Trophoblast cell (in vitro differentiated cells and primary cell): ENCODE data around the gene EPHB1.
A peak's percentile ranks its signal among the peaks of the same experiment; 100 is the strongest.

Experiments
- DNase-seq, 2 donors: peaks; one replicate each; pipeline ENCODE4 v3.0.0-alpha.2; 2016
- H2AFZ ChIP-seq: 2 replicates; pipeline ENCODE4 v1.6.1; 2013; ENCODE audit warnings: low read length, moderate library complexity, mild to moderate bottlenecking; ENCODE audit not compliant: insufficient read depth, poor library complexity
- H2AK5ac ChIP-seq: 2 replicates; pipeline ENCODE4 v1.6.1; 2013; ENCODE audit warnings: mild to moderate bottlenecking, low read length
- H2BK120ac ChIP-seq: 2 replicates; pipeline ENCODE4 v1.6.1; 2013; ENCODE audit warnings: low read length, mild to moderate bottlenecking, moderate library complexity; ENCODE audit not compliant: insufficient read depth, poor library complexity
- H2BK12ac ChIP-seq: 2 replicates; pipeline ENCODE4 v1.6.1; 2013; ENCODE audit warnings: mild to moderate bottlenecking, low read length, moderate library complexity
- H2BK5ac ChIP-seq: 2 replicates; pipeline ENCODE4 v1.6.1; 2013; ENCODE audit warnings: low read length, low read depth, moderate library complexity, mild to moderate bottlenecking; ENCODE audit not compliant: poor library complexity
- H3K14ac ChIP-seq: 2 replicates; pipeline ENCODE4 v1.6.1; 2013; ENCODE audit warnings: mild to moderate bottlenecking, low read length
- H3K18ac ChIP-seq: 2 replicates; pipeline ENCODE4 v1.6.1; 2013; ENCODE audit warnings: mild to moderate bottlenecking, low read length
- H3K23ac ChIP-seq: 2 replicates; pipeline ENCODE4 v1.6.1; 2013; ENCODE audit warnings: low read length
- H3K27ac ChIP-seq: 2 replicates; pipeline ENCODE4 v1.5.1; 2013; ENCODE audit warnings: low read depth, mild to moderate bottlenecking, inconsistent platforms, low read length, moderate library complexity
- H3K27me3 ChIP-seq: 2 replicates; pipeline ENCODE4 v1.6.1; 2013; ENCODE audit warnings: inconsistent platforms, mild to moderate bottlenecking, low read length, moderate library complexity; ENCODE audit not compliant: insufficient read depth
- H3K36me3 ChIP-seq, 2 experiments: 1 replicate in 1 of 2; 2 replicates in 1 of 2; pipeline ENCODE4 v1.6.1; 2013; ENCODE audit warnings: low read length in 2 of 2, mild to moderate bottlenecking in 2 of 2, moderate library complexity in 1 of 2; ENCODE audit not compliant: insufficient read depth in 2 of 2, control insufficient read depth in 1 of 2
- H3K4ac ChIP-seq: 2 replicates; pipeline ENCODE4 v1.6.1; 2013; ENCODE audit warnings: low read depth, mild to moderate bottlenecking, low read length, moderate library complexity
- H3K4me1 ChIP-seq, 2 experiments: 1 replicate in 1 of 2; 2 replicates in 1 of 2; pipeline ENCODE4 v1.6.1; 2013; ENCODE audit warnings: low read length in 2 of 2, mild to moderate bottlenecking in 2 of 2, moderate library complexity in 1 of 2; ENCODE audit not compliant: insufficient read depth in 2 of 2, control insufficient read depth in 1 of 2
- H3K4me2 ChIP-seq: 2 replicates; pipeline ENCODE4 v1.6.1; 2013; ENCODE audit warnings: inconsistent platforms, mild to moderate bottlenecking, low read length, moderate library complexity
- H3K4me3 ChIP-seq: 2 replicates; pipeline ENCODE4 v1.5.1; 2013; ENCODE audit warnings: mild to moderate bottlenecking, low read depth, low read length, inconsistent platforms
- H3K79me1 ChIP-seq: one replicate; pipeline ENCODE4 v1.6.1; 2013; ENCODE audit warnings: low read length
- H3K79me2 ChIP-seq: 2 replicates; pipeline ENCODE4 v1.6.1; 2013; ENCODE audit warnings: low read length, mild to moderate bottlenecking; ENCODE audit not compliant: control insufficient read depth, insufficient read depth, poor library complexity
- H3K9ac ChIP-seq: 2 replicates; pipeline ENCODE4 v1.6.1; 2013; ENCODE audit warnings: mild to moderate bottlenecking, low read length
- H3K9me3 ChIP-seq: 2 replicates; pipeline ENCODE4 v1.6.1; 2013; ENCODE audit warnings: low read depth, mild to moderate bottlenecking, control low read depth, inconsistent platforms, low read length; ENCODE audit not compliant: insufficient read depth
- H4K12ac ChIP-seq: 2 replicates; pipeline ENCODE4 v1.6.1; 2013; ENCODE audit warnings: low read depth, mild to moderate bottlenecking, low read length, moderate library complexity
- H4K8ac ChIP-seq: 2 replicates; pipeline ENCODE4 v1.6.1; 2013; ENCODE audit warnings: low read depth, mild to moderate bottlenecking, low read length, moderate library complexity
- H4K91ac ChIP-seq: one replicate; pipeline ENCODE4 v1.6.1; 2013; ENCODE audit warnings: low read depth, mild to moderate bottlenecking, low read length, moderate library complexity
- WGBS: extraction: QIAGEN DNeasy Blood & Tissue Kit; methylation state at CpG from one replicate; pipeline ENCODE4 v1.1.7; 2013; ENCODE audit warnings: missing lambda C conversion rate; ENCODE audit not compliant: insufficient read length, insufficient coverage; ENCODE audit errors: extremely low coverage; 5-methylcytosine and 5-hydroxymethylcytosine counted together

Gene EPHB1

DNA sequence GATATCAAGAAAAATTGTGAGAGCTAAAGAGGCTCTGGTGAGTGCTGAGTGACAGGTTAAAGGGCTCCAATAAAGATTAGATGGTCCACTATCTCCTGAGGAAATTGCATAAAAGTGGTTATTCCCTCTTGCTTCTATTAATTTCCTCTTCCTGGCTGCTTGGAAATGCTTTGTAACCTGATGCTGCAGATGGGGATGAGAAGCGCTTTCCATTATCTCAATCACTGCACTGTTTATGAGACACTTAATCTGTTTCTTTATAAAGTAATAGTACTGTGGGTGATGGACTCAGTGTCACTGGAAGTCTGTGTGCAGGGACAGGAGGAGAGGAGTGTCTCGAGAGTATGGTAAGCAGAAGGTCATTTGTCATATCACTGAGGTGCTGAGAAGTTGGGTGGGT is 305.3 kb downstream of the EPHB1 start:
- no CpG with 5 or more reads among the region's 2 CpGs for WGBS
- H3K4me2 ChIP-seq: no peak overlapping the region
- no peak overlapping the region for H3K23ac ChIP-seq
- no peaks in the 10 kb centered on the region for H3K9me3 ChIP-seq
- no peaks in the 10 kb centered on the region for H3K79me2 ChIP-seq
- H4K8ac ChIP-seq: no peak overlapping the region
- no peak overlapping the region for H2AFZ ChIP-seq
- H2BK120ac ChIP-seq: no peak overlapping the region
- no peak overlapping the region for H3K14ac ChIP-seq
- no peak overlapping the region for H4K12ac ChIP-seq
- H4K91ac ChIP-seq: no peak overlapping the region
- DNase-seq: no peak
- H3K18ac ChIP-seq: no peak overlapping the region
- H3K27me3 ChIP-seq: no peaks in the 10 kb centered on the region
- no peak overlapping the region for H3K27ac ChIP-seq
- H3K36me3 ChIP-seq: no peaks in the 10 kb centered on the region
- H3K4ac ChIP-seq: no peak overlapping the region
- no peaks in the 10 kb centered on the region for H3K79me1 ChIP-seq
- H3K4me1 ChIP-seq: no peaks in the 10 kb centered on the region
- no peak overlapping the region for H2AK5ac ChIP-seq
- H3K9ac ChIP-seq: no peak overlapping the region
- no peak overlapping the region for H3K4me3 ChIP-seq
- H2BK12ac ChIP-seq: no peak overlapping the region
- H2BK5ac ChIP-seq: no peak overlapping the region

DNA sequence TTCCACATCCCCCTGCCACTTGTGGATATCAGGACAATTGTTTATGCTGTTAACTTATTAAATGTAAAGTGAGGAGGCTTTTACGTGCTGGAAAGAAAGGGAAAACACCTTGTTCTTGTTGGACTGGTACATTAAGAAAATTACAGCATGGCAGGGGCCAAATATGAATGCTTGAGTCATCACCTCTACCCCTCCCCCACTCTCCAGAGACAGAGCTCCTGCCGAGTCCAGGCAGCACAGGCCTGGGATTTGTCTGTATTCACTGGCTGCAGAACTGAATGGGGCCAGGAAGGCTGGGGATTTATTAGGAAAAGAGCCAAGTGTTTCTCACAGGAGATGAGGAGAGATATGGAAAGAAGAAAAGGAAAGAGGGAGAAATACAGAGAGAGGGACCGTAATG is 308.9 kb downstream of the EPHB1 start:
- Histone ChIP-seq H4K8ac (no peak overlapping the region), H3K9ac (no peak overlapping the region), H3K4ac (no peak overlapping the region), H3K23ac (no peak overlapping the region), H2AK5ac (no peak overlapping the region), H3K4me3 (no peak overlapping the region), H2BK120ac (no peak overlapping the region), H3K79me2 (no peaks in the 10 kb centered on the region), H3K4me1 (no peaks in the 10 kb centered on the region), H2BK5ac (no peak overlapping the region), H3K18ac (no peak overlapping the region), H2AFZ (no peak overlapping the region), H3K14ac (no peak overlapping the region), H4K12ac (no peak overlapping the region), H3K9me3 (no peaks in the 10 kb centered on the region), H2BK12ac (no peak overlapping the region), H3K4me2 (no peak overlapping the region), H3K27ac (no peak overlapping the region), H3K27me3 (no peaks in the 10 kb centered on the region), H3K36me3 (no peaks in the 10 kb centered on the region), H3K79me1 (no peaks in the 10 kb centered on the region), H4K91ac (no peak overlapping the region)
- no CpG with 5 or more reads among the region's 3 CpGs for WGBS
- DNase-seq: no peak

DNA sequence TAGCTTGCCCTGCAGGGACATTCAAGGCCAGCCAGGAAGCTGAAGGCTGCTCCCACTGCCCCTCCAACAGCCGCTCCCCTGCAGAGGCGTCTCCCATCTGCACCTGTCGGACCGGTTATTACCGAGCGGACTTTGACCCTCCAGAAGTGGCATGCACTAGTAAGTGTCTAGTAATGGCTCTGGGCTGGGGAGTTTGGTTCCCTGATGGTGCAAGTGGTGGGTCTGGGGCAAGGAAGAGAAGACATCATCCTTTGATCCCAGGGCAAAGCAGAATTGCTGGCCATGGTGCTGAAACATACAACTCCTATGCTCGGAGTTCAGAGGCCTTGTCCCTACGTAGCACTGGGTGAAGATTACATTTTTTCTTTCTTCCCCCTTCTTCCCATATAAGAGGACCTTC is 311.4 kb downstream of the EPHB1 start:
- Histone ChIP-seq H3K79me1 (no peaks in the 10 kb centered on the region), H3K27ac (no peak overlapping the region), H4K8ac (no peak overlapping the region), H4K12ac (no peak overlapping the region), H3K9ac (no peak overlapping the region), H3K4me2 (no peak overlapping the region), H3K18ac (no peak overlapping the region), H3K4me1 (no peaks in the 10 kb centered on the region), H3K36me3 (no peaks in the 10 kb centered on the region), H3K23ac (no peak overlapping the region), H3K27me3 (no peaks in the 10 kb centered on the region), H4K91ac (no peak overlapping the region), H3K79me2 (no peaks in the 10 kb centered on the region), H3K9me3 (no peaks in the 10 kb centered on the region), H3K14ac (no peak overlapping the region), H2BK12ac (no peak overlapping the region), H3K4me3 (peak overlapping the region; percentile 53), H2BK5ac (no peak overlapping the region), H2BK120ac (no peak overlapping the region), H2AK5ac (no peak overlapping the region), H2AFZ (no peak overlapping the region), H3K4ac (no peak overlapping the region)
- DNase-seq: peak; percentile 16 to 64
- WGBS: no CpG with 5 or more reads among the region's 8 CpGs

DNA sequence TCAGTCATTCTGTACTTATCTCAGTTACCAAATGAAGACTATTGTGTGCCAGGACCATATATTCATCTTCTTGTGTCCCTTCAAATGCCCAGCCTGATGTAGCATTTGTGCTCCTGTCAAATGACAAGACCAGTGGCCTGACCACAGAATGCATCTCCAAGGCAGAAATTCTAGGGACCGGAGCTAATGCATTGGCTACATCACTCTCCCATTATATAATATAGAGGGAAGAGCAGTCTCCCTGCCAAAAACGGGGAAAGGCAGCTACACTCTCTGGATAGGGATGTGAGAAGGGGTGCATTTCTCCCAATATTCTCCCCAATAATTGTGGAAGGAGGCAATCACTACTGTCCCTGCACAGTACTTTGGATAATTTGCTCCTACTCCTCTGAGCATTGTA is 312.0 kb downstream of the EPHB1 start:
- Histone ChIP-seq H3K4ac (no peak overlapping the region), H3K79me1 (no peaks in the 10 kb centered on the region), H3K27ac (no peak overlapping the region), H4K91ac (no peak overlapping the region), H3K4me3 (no peak overlapping the region), H3K4me1 (no peaks in the 10 kb centered on the region), H2BK12ac (no peak overlapping the region), H3K36me3 (no peaks in the 10 kb centered on the region), H3K79me2 (no peaks in the 10 kb centered on the region), H4K12ac (no peak overlapping the region), H3K9ac (no peak overlapping the region), H3K23ac (no peak overlapping the region), H3K14ac (no peak overlapping the region), H3K4me2 (no peak overlapping the region), H4K8ac (no peak overlapping the region), H2AK5ac (no peak overlapping the region), H2BK5ac (no peak overlapping the region), H3K9me3 (no peaks in the 10 kb centered on the region), H2BK120ac (no peak overlapping the region), H2AFZ (no peak overlapping the region), H3K18ac (no peak overlapping the region), H3K27me3 (no peaks in the 10 kb centered on the region)
- DNase-seq: no peak
- no CpG with 5 or more reads among the region's 2 CpGs for WGBS
